ENCODE results near the gene EDDM3A. TPM values are rescaled to one million over a fixed set of nuclear protein-coding genes. Genes with fewer than 3 reads are reported as not detected.
"Not testable (repeated sequence)": the region's sequence is repeated elsewhere in the genome, so short reads cannot be mapped to it uniquely, and the experiment has no call there.

The EDDM3A gene, protein sequence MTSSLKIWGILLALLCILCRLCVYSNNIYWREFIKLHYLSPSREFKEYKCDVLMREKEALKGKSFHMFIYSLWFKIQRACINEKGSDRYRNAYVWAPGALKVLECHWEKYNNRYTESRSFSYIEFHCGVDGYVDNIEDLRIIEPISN
- polyA plus RNA-seq (ENCODE audit: insufficient read length in 10 of 10): not detected
- long read RNA-seq, donor 1: 0 reads
- long read RNA-seq, donor 2: 0 reads
- long read RNA-seq, donor 3: 0 reads
- long read RNA-seq, donor 4: 0 reads
- long read RNA-seq, donor 5: 0 reads
- long read RNA-seq, donor 6: 0 reads
- long read RNA-seq, donor 7: 0 reads
- long read RNA-seq, donor 8: 0 reads
- long read RNA-seq, donor 9: 0 reads

DNA sequence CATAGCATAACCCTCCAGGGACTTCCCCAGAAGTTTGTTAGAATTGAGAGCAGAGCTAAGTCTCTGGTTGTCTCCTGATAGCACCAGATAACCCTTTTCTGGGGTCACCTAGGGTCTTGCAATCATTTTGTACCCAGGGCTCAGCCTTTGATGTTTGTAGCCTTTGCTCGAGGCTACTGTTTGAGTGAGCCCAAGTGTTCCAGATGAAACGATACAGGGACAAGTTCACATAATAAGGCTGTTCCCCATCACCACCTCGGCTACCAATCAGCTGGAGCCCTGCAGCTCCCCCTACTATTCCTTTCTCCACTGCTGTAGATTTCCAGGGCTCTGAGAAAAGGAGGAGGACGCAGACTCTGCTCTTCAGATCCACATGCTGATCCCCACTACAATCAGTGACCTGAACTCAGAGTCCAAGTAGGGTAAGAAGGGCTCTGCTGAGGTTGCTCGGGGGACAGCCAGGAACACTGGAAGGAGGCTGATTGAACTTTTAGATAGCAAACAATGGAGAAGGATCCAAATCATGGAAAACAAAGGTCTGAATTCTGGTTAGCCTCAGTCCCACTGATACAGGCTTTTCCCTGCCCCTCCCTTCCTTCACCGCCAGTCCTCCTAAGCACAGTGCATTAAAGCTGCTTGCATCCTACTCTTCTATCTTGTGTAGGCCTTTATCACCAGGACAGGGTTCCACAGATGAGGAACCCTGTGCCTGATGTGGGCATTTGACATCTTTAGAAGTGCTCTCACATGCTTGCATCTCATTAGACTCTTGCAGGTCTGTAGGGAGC is at the start of gene EDDM3A:
Gene EDDM3A, plus strand, starts transcription at position 317 of the 788 bp plus-strand sequence. CDS start 1,694 bp downstream, outside the sequence.
- no peak for DNase-seq

DNA sequence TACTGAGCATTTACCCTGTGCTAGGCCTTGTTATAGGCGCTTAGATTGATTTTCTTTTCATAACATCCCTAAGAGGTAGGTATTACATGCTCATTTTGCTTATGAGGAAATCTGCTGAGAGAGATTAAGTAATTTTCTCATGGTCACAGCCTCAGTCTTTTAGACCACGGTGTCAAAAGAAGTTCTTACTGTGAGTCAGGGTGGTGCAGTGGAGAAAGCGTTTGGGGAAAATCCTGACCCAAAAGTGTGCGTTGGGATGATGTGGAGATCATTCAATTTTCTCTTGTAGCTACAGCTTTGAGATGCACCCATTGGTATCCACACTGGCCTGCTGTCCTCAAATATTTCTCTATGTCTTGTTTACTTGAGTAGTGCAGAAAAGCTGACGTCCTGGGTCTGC is 48.9 kb upstream of the EDDM3A start:
- DNase-seq: no peak

DNA sequence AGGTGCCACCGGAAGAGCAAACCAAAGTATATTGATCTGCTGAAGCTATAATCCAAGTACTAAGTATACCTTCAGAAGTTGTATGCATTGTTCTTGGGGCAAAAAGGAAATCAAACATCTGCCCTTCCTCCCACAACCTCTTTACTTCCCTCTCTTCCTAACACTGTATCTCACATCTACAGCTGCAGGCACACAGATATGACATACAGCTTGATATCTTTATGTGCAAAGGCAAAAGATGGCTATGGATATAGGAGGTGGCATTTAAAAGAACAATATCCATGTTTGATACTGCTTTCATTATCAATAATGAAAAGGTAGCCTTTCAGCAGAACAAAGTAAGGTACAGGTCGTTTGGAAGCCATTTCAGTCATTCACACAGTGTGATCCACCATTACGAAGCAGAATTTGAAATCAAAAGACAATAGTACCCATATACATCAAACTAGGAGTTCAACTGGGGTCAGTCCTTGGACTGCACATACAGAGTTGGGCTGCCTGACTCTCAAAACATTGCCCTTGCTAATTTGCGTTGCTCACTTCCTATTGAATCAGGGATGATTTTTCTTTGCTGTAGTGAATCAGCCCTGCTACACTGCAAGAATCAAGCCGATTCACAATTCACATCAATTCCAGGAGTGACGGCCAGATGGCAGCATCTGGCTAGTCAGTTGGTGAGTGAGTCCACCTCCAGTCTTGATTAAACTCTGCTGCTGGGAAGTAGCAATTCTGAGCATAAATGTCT is 48.2 kb upstream of the EDDM3A start:
- peak; percentile 45 to 77 (median 62) for DNase-seq

DNA sequence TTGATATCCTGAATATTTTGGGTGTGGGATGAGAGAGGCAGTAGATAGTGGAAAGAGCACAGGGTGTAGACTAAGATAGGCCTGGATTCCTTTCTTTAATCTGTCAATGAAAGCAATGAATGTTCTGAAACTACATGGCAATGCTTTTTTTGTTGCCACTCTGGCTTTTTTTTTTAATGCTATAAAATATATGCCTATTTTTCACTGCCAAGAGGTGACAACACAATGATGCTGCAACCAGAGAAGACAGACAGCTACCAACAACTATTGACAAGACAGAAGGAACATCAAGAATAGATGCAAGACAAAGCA is 47.7 kb upstream of the EDDM3A start:
- no peak for DNase-seq

DNA sequence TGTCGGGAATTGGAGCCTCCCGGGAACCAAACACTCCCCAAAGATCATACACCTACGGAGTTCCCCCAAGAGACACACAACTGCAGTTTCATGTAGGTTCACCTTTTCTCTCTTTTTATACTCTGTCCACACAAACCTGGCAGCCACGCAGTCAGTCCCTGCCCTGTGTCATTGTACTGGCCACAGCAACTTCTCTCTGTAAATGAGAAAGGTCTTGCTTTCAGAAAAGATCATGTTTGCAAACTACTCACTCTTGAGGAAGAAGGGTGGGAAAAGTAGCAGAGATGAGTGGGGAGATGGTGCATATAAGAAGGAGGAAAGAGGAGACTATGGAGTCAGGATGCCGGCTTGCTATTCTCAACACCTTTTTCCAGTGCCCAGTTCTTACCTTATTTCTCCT is 46.8 kb upstream of the EDDM3A start:
- DNase-seq: no peak

DNA sequence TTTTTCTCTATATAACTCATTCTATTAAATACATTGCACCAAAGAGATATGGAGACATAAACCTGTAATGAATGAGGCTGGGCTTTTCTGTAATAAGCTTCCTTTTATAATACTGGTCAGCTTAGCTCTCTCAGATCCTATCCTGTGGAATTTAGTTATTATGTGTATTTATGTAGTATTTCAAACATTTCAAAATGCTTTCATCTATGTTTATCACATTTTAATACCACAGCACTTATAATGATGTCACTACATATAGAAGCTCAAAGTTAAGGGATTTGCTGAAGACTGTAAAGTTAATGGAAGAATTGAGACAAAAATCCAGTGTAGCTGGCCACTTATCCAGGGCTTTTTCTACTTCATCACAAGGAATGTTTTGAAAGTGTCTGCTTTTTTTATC is 45.8 kb upstream of the EDDM3A start:
- DNase-seq: no peak

DNA sequence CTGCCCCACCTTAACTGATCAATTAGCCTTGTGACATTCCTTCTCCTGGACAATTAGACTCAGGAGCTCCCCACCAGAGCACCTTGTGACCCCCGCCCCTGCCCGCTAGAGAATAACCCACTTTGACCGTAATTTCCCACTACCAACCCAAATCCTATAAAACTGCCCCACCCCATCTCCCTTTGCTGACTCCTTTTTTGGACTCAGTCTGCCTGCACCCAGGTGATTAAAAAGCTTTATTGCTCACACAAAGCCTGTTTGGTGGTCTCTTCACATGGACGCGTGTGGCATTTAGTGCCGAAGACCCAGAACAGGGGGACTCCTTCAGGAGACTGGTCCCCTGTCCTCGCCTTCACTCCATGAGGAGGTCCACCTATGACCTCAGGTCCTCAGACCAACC is 44.7 kb upstream of the EDDM3A start:
- not testable (repeated sequence) for DNase-seq

DNA sequence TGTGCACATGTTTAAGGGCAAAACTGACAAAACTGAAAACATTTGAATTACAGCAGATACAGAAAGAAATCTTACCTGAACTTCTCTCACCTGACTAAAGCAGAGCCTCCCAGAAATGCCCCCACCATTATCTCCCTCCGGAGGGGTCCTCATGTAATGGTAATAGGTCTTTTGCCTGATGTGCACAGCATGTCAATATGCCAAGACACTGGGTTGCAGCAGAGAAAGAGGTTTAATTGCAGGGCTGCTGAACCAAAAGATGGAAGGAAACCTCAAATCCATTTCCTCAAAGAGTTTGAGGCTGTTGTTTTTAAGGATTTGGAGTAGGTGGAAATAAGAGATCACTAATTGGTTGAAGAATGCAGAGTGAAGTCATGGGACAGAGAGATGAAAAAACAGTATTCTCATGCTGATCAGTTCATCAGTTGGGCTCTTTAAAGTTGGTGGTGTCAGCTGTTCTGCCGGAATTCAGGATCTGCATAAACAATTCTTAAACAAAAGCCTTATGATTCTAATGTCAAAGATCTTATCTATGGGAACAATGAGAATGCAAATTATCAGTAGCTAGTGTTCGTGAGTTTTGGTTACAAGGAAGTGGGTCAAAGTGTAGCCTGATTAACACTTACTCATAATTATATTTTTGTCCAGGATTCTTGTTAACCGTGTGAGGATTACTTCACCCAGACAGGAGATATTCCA is 38.9 kb upstream of the EDDM3A start:
- no peak for DNase-seq

DNA sequence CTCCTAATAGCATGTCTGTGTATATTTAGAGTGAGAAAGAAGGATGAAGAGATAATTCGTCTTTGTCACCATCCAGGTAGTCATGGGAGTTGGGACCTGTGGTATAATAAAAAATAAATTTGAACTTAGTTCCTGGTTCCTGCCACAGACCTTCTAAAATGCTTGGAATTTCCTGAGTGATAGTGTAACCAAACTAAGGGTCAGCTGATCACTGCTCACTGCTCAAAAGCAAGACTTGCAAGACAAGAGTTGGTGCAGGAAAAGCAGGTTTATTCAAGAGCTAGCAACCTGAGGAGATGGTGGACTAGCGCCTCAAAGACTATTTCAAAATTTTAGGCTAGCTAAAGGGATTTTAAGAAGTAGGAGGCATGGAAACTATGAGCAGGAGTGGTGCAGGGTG is 38.1 kb upstream of the EDDM3A start:
- no peak for DNase-seq

DNA sequence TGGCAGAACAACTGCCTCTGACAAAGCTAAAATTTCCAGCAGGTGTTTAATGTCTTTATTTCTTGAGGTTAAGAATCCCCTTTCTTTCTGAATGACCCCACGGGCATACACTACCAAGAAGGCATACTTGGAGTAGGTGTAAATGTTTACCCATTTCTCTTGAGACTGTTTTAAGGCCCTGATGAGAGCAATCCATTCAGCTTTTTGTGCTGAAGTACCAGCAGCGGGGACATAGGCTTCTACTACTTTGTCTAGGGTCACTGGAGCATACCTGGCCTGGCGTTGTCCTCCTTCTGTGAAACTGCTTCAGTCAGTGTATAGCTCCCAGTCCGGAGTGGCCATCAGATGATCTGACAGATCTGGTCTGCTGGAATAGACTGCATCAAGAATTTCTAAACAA is 34.4 kb upstream of the EDDM3A start:
- DNase-seq: no peak

DNA sequence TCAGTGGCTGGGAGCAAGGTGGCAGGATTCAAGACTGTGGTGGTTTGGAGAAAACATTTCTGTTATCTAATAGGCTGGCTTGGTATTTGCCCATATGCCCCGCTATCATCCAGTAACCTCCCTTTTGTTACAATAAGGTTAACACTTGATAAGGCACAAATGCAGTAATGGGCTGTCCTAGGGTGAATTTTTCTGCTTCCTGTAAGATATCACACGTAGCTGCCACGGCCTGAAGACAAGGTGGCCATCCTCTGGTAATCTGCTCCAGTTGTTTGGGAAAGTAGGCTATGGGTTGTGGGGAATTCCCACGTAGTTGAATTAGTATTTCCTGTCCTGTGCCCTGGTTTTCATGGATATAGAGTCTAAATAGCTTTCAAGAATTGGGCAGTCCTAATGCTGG is 34.0 kb upstream of the EDDM3A start:
- DNase-seq: no peak

DNA sequence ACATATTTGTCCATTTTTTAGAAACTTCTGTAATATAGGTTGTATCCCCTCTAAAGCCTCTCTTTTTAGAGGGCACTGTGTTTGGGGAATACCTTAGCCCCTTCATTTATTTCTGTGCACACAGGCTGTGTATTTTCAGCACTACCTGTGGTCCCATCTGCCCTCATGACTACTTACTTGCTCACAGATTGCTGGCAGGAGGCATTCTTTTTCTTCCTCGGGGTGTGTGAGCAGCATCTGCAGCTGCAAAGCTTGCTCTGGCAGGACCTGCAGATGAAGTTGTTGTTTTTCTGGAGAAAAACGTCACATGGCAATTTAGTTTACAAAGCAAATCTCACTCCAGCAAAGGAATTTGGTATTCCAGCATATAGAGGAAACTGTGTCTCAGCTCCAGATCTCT is 32.8 kb upstream of the EDDM3A start:
- DNase-seq: peak in 1 of 3 donors; percentile 11

DNA sequence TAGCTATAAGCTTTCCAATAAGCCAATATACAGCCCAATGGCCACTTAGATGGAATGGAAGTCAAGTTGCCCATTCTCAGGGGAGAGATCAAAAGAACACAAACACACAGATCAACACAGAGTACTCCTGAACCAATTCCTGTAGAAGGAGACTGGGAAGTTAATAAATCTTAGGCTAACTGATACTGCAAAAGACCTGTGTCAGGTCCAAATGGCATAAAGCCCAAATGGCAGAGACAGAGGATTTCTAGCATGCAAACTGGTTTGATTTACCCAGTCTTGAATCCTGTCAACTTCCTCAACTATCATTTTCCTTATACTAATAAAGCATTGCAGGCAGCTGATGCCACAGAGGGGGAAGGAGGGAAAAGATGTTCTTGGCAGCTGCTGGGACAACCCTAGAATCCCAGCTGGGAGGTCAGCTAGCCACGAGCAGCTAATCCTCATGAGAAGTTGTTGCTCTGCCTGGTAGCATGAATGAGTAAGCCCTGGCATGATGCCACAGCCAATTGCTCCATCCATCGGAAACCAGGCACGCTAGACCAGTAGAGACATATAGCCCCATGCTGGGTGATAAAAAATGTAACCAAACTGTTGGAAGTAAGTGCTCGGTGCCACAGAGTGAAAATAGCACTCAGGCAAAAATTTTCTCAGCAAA is 31.0 kb upstream of the EDDM3A start:
- DNase-seq: no peak

DNA sequence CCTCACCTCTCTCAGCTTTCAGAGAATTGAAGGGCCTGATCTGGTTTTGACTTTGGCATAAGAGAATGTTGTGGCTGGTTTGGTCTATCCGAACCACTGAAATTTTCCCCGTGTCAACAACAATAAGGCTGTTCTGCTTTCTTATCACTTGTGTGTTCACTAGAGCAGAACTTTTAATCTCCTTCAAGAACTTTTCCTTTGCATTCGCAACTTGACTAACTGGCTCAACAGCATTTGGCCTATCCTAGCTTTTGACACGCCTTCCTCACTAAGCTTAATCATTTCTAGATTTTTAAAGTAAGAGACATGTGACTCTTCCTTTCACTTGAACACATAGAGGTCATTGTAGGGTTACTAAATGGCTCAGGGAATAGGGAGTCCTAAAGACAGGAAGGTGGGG is 25.9 kb upstream of the EDDM3A start:
- no peak for DNase-seq

DNA sequence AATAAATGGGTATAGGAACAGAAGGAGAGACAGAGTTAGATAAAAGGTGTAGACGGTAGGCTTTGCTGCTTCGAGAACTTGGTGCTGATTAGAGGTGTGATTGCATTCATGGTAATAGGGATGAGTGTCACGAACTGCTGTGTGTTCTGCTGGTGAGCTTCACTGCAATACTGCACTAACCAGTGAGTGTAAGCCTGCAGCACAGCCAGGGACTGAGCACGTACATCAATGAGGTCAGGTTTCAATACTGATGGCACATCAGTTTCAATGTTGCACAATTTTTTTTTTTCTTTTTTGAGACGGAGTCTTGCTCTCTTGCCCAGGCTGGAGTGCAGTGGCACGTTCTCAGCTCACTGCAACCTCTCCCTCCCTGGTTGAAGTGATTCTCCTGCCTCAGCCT is 24.9 kb upstream of the EDDM3A start:
- no peak for DNase-seq

DNA sequence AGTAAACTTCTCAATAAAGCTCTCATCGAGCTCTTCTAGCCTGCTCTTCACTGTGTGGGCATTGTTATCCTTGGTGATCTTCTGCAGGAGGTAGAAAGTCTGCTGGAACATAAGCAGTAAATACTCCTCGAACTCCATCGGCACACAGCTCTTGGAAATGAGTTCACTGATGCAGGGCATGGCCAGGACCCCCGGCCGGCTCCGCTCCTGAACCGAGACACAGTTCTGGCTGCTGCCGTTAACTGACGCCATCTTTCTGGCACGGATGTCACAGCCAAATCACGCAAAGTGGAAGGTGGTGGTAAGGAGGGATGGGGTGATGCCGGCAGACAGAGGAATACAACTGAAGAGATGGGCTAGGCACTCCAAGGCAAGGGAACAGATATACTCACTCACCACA is 23.7 kb upstream of the EDDM3A start:
- DNase-seq: no peak

DNA sequence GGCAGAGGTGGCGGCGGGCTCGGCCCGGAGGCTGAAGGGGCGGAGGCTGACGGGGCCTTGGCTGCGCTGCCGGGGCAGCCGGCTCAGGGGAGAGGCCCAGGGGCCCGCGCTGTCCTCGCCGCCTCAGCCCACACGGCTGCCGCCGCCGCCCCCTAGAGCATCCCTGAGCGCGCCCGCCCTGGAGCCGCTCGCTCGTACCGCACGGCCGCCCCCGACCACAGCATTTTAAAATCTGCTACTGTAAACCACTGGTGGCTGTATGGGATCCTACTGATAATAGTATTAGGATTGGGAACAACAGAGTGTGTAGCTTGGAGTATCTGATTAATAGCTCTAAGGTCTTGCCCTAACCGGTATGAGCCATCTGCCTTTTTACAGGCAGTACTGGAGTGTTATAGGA is 22.2 kb upstream of the EDDM3A start:
- DNase-seq: no peak

DNA sequence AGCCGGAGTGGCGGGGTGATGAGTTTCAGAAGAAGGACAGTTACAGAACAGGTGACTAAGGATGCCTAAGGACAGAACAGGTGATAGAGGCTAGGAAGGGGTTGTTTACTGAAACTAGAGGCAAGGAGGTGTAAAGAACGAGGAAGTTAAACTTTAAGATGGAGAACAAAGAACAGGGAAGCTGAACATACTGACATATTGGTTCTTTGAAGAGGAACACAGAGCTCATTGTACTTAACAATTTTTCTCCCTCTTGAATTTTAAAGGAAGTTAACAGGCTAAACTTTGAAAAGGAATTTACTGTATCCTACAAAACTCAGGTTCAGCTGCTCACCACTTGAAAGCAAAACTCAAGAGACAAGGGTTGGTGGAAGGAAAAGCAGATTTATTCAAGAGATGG is 19.6 kb upstream of the EDDM3A start:
- not testable (repeated sequence) for DNase-seq

DNA sequence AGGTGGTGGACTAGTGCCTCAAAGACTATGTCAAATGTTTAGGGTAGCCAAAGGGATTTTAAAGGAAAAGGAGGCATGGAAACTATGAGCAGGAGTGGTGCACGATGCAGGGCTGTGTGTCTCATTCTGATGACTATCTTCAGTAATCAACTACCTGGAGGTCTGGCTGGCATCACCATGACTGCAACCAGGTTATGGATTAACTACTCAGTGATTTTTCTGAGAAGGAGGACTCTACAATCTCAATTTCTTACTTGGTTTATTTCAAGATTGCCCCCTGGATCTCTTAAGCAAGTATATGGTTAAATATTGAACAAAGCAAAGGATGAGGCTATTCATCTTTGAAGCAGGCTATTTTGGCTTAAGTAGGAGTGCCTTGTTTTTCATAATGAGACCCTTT is 19.2 kb upstream of the EDDM3A start:
- no peak for DNase-seq

DNA sequence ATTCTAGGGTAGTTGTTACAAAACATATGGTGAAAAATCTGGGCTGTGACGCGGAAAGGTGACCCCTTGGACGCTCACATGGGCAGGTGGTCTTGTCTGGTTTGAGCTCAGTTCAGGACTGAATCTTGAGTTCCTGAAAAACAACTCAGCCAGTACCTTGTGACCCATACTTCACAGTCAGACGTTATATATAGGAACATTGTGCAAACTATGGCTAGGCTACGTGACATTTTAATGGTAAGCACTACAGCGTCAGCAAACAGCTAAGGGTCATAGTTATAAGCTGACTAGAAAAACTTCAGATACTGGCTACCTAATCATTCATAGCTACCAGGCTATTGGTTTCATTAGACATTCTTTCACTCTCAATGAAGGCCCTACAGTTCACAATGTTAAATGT is 14.8 kb upstream of the EDDM3A start:
- DNase-seq: peak in 1 of 3 donors; percentile 12

DNA sequence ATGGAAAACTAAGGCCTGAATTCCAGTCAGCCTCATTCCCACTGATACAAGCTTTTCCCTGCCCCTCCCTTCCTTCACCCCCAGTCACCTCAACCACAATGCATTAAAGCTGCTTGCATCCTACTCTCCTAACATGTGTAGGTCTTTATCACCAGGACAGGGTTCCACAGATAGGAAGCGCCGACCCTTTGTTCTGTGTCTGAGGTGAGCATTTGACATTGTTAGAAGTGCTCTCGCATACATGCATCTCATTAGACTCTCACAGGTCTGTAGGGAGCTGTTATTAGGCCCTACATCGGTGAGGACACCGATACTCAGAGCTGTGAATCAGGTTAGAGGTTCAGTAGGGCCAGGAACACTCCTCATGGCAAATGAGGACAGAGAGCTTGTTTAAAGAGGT is 13.2 kb upstream of the EDDM3A start:
- DNase-seq: no peak
